Nephron progenitor cell (in vitro differentiated cells): ENCODE measurements around the gene ANKRD17.

ENCODE experiments used
- DNase-seq: peaks from one replicate; pipeline ENCODE4 v3.0.0; 2021
- H3K27ac Mint-ChIP-seq: 2 replicates; pipeline ENCODE4 v1.8.0; 2021; ENCODE audit warnings: mild to moderate bottlenecking, moderate library complexity, mixed read lengths
- H3K27me3 Mint-ChIP-seq: 2 replicates; pipeline ENCODE4 v1.8.0; 2021; ENCODE audit warnings: mild to moderate bottlenecking, low read depth, mixed read lengths; ENCODE audit not compliant: poor library complexity
- H3K36me3 Mint-ChIP-seq: 2 replicates; pipeline ENCODE4 v1.8.0; 2021; ENCODE audit warnings: low read depth, mixed read lengths
- H3K4me1 Mint-ChIP-seq: 2 replicates; pipeline ENCODE4 v1.8.0; 2021; ENCODE audit warnings: mixed read lengths
- H3K4me3 Mint-ChIP-seq: 2 replicates; pipeline ENCODE4 v1.8.0; 2021; ENCODE audit warnings: mild to moderate bottlenecking, moderate library complexity, mixed read lengths
- H3K9me3 Mint-ChIP-seq: 2 replicates; pipeline ENCODE4 v1.8.0; 2021; ENCODE audit warnings: mild to moderate bottlenecking, moderate library complexity, mixed read lengths
- TF ChIP-seq, protein P1 (sequence below): fragments of 200-600 bp; sonication (generic); IDR thresholded peaks from 2 replicates; pipeline ENCODE4 v1.5.0; 2021; ENCODE audit warnings: antibody characterized with exemption

Gene ANKRD17

GRCh38 chr4:73129319-73129718 is 129.3 kb downstream of the ANKRD17 start:
- H3K27ac Mint-ChIP-seq, result no peak overlapping the region

GRCh38 chr4:73127839-73128453 is 130.7 kb downstream of the ANKRD17 start:
- H3K4me3 Mint-ChIP-seq, result no peak overlapping the region
- no peak for DNase-seq
- H3K27ac Mint-ChIP-seq, result peak overlapping the region; percentile 62
- no peaks in the 10 kb centered on the region for H3K4me1 Mint-ChIP-seq
- TF ChIP-seq, protein P1, sequence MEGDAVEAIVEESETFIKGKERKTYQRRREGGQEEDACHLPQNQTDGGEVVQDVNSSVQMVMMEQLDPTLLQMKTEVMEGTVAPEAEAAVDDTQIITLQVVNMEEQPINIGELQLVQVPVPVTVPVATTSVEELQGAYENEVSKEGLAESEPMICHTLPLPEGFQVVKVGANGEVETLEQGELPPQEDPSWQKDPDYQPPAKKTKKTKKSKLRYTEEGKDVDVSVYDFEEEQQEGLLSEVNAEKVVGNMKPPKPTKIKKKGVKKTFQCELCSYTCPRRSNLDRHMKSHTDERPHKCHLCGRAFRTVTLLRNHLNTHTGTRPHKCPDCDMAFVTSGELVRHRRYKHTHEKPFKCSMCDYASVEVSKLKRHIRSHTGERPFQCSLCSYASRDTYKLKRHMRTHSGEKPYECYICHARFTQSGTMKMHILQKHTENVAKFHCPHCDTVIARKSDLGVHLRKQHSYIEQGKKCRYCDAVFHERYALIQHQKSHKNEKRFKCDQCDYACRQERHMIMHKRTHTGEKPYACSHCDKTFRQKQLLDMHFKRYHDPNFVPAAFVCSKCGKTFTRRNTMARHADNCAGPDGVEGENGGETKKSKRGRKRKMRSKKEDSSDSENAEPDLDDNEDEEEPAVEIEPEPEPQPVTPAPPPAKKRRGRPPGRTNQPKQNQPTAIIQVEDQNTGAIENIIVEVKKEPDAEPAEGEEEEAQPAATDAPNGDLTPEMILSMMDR, result peak; percentile 15
- H3K27me3 Mint-ChIP-seq, result no peaks in the 10 kb centered on the region
- no peaks in the 10 kb centered on the region for H3K9me3 Mint-ChIP-seq
- H3K36me3 Mint-ChIP-seq, result peaks cover 56% of the 10 kb centered on the region

More at GRCh38 chr4:73129319-73129718, 129.3 kb downstream of the ANKRD17 start:
- peaks cover 62% of the 10 kb centered on the region for H3K36me3 Mint-ChIP-seq
- DNase-seq, result no peak
- TF ChIP-seq, protein P1, result no peak
- no peaks in the 10 kb centered on the region for H3K4me1 Mint-ChIP-seq
- H3K9me3 Mint-ChIP-seq, result no peaks in the 10 kb centered on the region
- H3K27me3 Mint-ChIP-seq, result no peaks in the 10 kb centered on the region
- H3K4me3 Mint-ChIP-seq, result no peak overlapping the region

DNA sequence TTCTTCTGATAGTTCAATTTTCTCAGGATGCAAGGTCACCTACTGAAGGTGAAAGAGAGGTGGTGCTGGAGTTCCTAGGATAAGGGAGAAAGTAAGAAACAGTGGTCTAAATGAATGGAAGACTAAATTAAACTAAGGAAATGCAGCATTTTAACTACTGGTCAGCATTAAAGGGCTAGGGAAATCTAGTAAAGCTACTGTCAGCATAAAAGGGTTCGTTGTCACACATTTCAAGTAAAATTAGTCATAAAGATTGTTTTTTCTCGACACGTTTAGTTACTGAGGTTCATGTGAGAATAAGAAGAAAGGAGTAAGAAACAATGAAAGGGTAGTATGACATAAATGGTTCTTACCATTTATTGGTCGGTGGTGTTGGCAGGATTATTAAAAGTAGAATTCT is 149.1 kb downstream of the ANKRD17 start:
- TF ChIP-seq, protein P1, result no peak
- Mint-ChIP-seq H3K27me3 (no peaks in the 10 kb centered on the region), H3K27ac (no peak overlapping the region), H3K36me3 (peaks cover 24% of the 10 kb centered on the region), H3K9me3 (no peaks in the 10 kb centered on the region), H3K4me1 (no peaks in the 10 kb centered on the region), H3K4me3 (no peak overlapping the region)
- DNase-seq, result no peak

DNA sequence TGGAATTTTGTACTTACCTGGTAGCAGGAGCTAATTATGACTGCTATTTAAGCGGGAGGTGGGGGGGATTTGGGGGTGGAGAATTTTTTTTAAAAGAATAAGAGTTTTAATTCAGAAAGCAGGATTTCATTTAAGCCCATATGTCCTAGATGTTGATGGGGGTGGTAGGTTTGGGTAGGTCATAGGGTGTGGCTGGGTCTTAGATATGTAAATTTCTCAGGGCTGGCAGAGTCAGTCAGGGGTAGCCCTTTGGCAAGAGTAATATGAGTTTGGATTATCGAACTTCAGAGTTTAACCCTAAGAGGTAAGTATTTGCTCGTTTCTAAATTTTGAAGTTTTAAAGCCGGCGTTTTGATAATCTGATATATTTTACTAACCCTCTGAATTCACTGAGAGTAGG is 153.9 kb downstream of the ANKRD17 start:
- TF ChIP-seq, protein P1, result no peak
- no peak overlapping the region for H3K4me3 Mint-ChIP-seq
- no peak for DNase-seq
- peaks cover 25% of the 10 kb centered on the region for H3K36me3 Mint-ChIP-seq
- H3K27ac Mint-ChIP-seq, result peak overlapping the region; percentile 66
- H3K9me3 Mint-ChIP-seq, result no peaks in the 10 kb centered on the region
- peaks cover 5% of the 10 kb centered on the region for H3K4me1 Mint-ChIP-seq
- no peaks in the 10 kb centered on the region for H3K27me3 Mint-ChIP-seq

DNA sequence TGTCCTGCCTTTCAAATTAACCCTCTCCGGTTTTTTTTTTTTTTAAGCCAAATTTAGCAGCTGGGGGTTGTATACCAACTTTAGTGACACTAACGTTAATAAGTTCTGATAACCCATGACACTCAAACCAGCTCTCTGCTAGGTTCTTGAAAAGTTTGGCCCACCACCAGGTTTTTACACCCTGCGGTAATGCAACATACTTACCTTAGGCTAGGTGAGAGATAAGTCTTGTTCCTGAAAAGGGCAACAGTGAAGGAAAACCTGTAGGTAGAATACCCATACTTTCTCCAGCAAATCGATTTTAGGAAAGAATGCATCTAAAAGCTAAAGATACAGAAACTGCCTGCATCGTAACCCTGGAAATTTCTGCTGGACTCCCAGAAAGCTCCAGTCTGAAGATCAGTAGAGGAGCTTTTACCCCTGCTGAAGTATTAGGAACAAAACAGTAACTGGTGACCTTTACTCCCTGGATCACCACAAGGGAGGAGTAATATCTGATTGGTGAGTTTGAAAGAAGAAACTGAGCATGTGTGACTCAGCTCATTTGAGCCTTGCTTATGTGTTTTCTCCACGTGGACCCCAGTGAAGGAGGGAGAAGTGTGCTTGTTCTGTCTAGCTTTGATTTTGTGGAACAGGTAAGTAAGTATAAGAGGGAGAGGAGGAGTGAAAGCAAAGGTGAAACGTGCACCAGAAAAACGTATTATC is 154.6 kb downstream of the ANKRD17 start:
- TF ChIP-seq, protein P1, result no peak
- peak overlapping the region; percentile 84 for H3K27ac Mint-ChIP-seq
- H3K4me1 Mint-ChIP-seq, result peaks cover 5% of the 10 kb centered on the region
- H3K36me3 Mint-ChIP-seq, result peaks cover 27% of the 10 kb centered on the region
- H3K27me3 Mint-ChIP-seq, result peaks cover 3% of the 10 kb centered on the region
- DNase-seq, result no peak
- no peaks in the 10 kb centered on the region for H3K9me3 Mint-ChIP-seq
- H3K4me3 Mint-ChIP-seq, result no peak overlapping the region

DNA sequence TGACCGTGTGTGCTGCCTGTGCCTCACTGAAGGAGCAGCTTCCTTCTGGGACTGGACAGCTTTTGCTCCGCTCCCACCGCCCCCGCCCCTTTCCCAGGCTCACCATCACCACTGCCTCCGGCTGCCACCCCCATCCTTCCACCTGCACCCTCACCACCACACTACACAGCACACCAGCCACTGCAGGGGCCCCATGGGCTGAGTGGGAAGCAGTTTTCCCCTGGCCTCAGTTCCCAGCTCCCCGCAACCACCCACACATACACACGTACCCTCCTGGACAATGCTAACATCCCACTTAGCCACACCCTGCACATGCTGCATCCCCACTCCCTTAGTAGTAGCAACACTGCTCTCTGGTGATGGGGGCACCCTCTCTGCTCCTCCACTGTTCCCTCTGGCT is 159.5 kb downstream of the ANKRD17 start:
- peaks cover 3% of the 10 kb centered on the region for H3K27me3 Mint-ChIP-seq
- no peak for DNase-seq
- H3K4me3 Mint-ChIP-seq, result no peak overlapping the region
- peaks cover 2% of the 10 kb centered on the region for H3K4me1 Mint-ChIP-seq
- peaks cover 57% of the 10 kb centered on the region for H3K36me3 Mint-ChIP-seq
- TF ChIP-seq, protein P1, result no peak
- no peaks in the 10 kb centered on the region for H3K9me3 Mint-ChIP-seq
- H3K27ac Mint-ChIP-seq, result peak overlapping the region; percentile 88
